T-helper 1 cell treated with Interleukin-12 subunit alpha and Interleukin-12 subunit beta and Interleukin-4 antibody, amounts not matched to agents 30 μg/mL and 1 μg/mL, for 36 hours (primary cell): ENCODE data around the gene TNFAIP3.
"Not testable (repeated sequence)": the region's sequence is repeated elsewhere in the genome, so short reads cannot be mapped to it uniquely, and the experiment has no call there.

ENCODE experiments used
- H3K27ac Mint-ChIP-seq: one replicate; pipeline ENCODE4 v1.8.0; 2021; ENCODE audit warnings: mild to moderate bottlenecking, mixed read lengths
- H3K27me3 Mint-ChIP-seq: one replicate; pipeline ENCODE4 v1.8.0; 2021; ENCODE audit warnings: low read depth, mixed read lengths
- H3K36me3 Mint-ChIP-seq: one replicate; pipeline ENCODE4 v1.8.0; 2021; ENCODE audit warnings: low read depth, mixed read lengths
- H3K4me1 Mint-ChIP-seq: one replicate; pipeline ENCODE4 v1.8.0; 2021; ENCODE audit warnings: low read depth, mixed read lengths
- H3K4me3 Mint-ChIP-seq: one replicate; pipeline ENCODE4 v1.8.0; 2021; ENCODE audit warnings: mild to moderate bottlenecking, moderate library complexity, mixed read lengths
- H3K9me3 Mint-ChIP-seq: one replicate; pipeline ENCODE4 v1.8.0; 2021; ENCODE audit warnings: mixed read lengths

Gene TNFAIP3

DNA sequence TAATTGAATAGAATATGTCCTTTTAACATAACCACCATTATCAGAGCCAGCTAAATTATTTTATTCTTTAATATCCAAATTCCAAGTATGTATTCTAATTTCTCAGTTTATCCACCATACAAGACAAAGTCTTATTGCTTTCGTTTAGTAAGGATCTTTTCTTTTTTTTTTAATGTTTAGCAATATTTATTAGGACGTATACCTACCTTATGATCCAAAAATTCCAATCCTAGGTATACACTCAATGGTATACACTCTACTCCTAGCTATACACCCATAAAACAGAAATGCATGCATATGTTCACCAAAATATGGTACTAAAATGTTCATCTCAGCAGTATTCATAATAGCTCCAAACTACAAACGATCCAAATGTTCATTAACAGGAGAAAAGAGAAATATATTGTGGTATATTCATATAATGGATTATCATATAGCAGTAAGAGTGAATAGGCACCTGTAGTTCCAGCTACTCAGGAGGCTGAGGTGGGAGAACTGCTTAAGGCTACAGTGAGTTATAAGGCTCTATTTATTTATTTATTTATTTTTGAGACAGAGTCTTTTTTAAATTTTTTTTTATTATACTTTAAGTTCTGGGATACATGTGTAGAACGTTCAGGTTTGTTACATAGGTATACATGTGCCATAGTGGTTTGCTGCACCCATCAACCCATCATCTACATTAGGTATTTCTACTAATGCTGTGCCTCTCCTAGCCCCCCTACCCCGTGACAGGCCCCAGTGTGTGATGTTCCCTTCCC, 17.3 kb downstream of the TNFAIP3 start:
- Mint-ChIP-seq H3K9me3 (peaks cover 26% of the 10 kb centered on the region), H3K27ac (peak overlapping the region; percentile 72), H3K27me3 (no peaks in the 10 kb centered on the region), H3K36me3 (peaks cover 72% of the 10 kb centered on the region), H3K4me1 (peaks cover 45% of the 10 kb centered on the region), H3K4me3 (no peak overlapping the region)

GRCh38 chr6:137884910-137885229, 17.8 kb downstream of the TNFAIP3 start:
- not testable (repeated sequence) for H3K4me3 Mint-ChIP-seq
- Mint-ChIP-seq H3K9me3 (peaks cover 30% of the 10 kb centered on the region), H3K27ac (peak overlapping the region; percentile 43)

DNA sequence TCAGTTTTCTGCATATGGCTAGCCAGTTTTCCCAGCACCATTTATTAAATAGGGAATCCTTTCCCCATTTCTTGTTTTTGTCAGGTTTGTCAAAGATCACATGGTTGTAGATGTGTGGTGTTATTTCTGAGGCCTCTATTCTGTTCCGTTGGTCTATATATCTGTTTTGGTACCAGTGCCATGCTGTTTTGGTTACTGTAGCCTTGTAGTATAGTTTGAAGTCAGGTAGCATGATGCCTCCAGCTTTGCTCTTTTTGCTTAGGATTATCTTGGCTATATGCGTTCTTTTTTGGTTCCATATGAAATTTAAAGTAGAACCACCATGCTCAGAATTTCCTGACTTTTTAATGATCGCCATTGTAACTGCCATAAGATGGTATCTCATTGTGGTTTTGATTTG, 19.2 kb downstream of the TNFAIP3 start:
- not testable (repeated sequence) for H3K27ac Mint-ChIP-seq, H3K4me3 Mint-ChIP-seq, H3K27me3 Mint-ChIP-seq
- peaks cover 31% of the 10 kb centered on the region for H3K4me1 Mint-ChIP-seq
- H3K9me3 Mint-ChIP-seq = peaks cover 33% of the 10 kb centered on the region
- H3K36me3 Mint-ChIP-seq = peaks cover 65% of the 10 kb centered on the region

More at GRCh38 chr6:137884910-137885229, 17.8 kb downstream of the TNFAIP3 start:
- H3K27me3 Mint-ChIP-seq = not testable (repeated sequence)
- peaks cover 41% of the 10 kb centered on the region for H3K4me1 Mint-ChIP-seq
- H3K36me3 Mint-ChIP-seq = peaks cover 72% of the 10 kb centered on the region

- H3K36me3 Mint-ChIP-seq = peaks cover 36% of the 10 kb centered on the region
Measured at GRCh38 chr6:137890983-137891537, 24.0 kb downstream of the TNFAIP3 start.

GRCh38 chr6:137892271-137892708, 25.2 kb downstream of the TNFAIP3 start:
- H3K36me3 Mint-ChIP-seq = peaks cover 24% of the 10 kb centered on the region
- H3K4me3 Mint-ChIP-seq = no peak overlapping the region
- no peaks in the 10 kb centered on the region for H3K27me3 Mint-ChIP-seq
- H3K9me3 Mint-ChIP-seq = peaks cover 21% of the 10 kb centered on the region
- H3K4me1 Mint-ChIP-seq = peaks cover 4% of the 10 kb centered on the region
- no peak overlapping the region for H3K27ac Mint-ChIP-seq

More at GRCh38 chr6:137890983-137891537, 24.0 kb downstream of the TNFAIP3 start:
- H3K27me3 Mint-ChIP-seq = no peaks in the 10 kb centered on the region
- peaks cover 4% of the 10 kb centered on the region for H3K4me1 Mint-ChIP-seq
- no peak overlapping the region for H3K4me3 Mint-ChIP-seq
- H3K27ac Mint-ChIP-seq = no peak overlapping the region
- peaks cover 33% of the 10 kb centered on the region for H3K9me3 Mint-ChIP-seq

GRCh38 chr6:137893181-137893580, 26.1 kb downstream of the TNFAIP3 start:
- Mint-ChIP-seq H3K27me3 (no peaks in the 10 kb centered on the region), H3K36me3 (peaks cover 19% of the 10 kb centered on the region), H3K4me3 (no peak overlapping the region), H3K9me3 (peaks cover 17% of the 10 kb centered on the region), H3K27ac (no peak overlapping the region), H3K4me1 (peaks cover 4% of the 10 kb centered on the region)

DNA sequence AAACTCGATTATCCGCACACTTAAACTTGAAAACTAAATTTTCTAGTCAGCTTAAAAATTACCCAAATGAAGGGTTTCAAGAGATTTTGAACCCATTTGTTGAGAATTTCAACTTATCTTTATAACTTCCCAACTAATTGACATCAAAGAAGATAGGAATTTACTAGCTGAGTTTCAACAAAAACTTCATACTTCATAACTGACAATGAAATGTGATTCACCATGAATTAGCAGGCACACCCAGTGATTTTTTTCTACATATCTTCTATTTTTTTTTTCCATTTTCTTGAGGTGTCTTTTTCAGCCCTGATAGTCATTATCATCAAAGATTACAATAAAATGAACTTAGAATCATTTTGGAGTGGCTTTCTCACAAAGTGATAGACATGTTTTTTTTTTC, 26.7 kb downstream of the TNFAIP3 start:
- Mint-ChIP-seq H3K27ac (no peak overlapping the region), H3K9me3 (peaks cover 11% of the 10 kb centered on the region), H3K27me3 (no peaks in the 10 kb centered on the region), H3K36me3 (peaks cover 14% of the 10 kb centered on the region), H3K4me1 (peaks cover 2% of the 10 kb centered on the region), H3K4me3 (no peak overlapping the region)

DNA sequence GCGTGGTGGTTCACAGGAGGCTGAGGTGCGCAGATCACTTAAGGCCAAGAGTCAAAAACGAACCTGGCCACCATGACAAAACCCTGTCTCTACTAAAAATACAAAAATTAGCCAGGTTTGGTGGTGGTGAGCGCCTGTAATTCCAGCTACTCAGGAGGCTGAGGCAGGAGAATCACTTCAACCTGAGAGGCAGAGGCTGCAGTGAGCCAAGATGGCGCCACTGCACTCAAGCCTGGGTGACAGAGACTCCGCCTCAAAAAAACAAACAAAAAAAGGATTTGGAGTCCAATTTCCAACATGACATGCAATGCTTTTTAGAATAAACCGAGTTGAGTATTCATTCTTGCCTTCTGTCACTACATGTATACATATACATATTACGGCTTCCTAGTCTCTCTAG, 27.3 kb downstream of the TNFAIP3 start:
- not testable (repeated sequence) for H3K4me3 Mint-ChIP-seq, H3K9me3 Mint-ChIP-seq, H3K27me3 Mint-ChIP-seq, H3K36me3 Mint-ChIP-seq, H3K27ac Mint-ChIP-seq, H3K4me1 Mint-ChIP-seq

- H3K36me3 Mint-ChIP-seq = peaks cover 7% of the 10 kb centered on the region
- no peak overlapping the region for H3K4me3 Mint-ChIP-seq
- H3K4me1 Mint-ChIP-seq = peaks cover 2% of the 10 kb centered on the region
- no peak overlapping the region for H3K27ac Mint-ChIP-seq
- H3K9me3 Mint-ChIP-seq = peaks cover 3% of the 10 kb centered on the region
- H3K27me3 Mint-ChIP-seq = no peaks in the 10 kb centered on the region
Measured at GRCh38 chr6:137894779-137895385, 27.8 kb downstream of the TNFAIP3 start.

GRCh38 chr6:137896647-137897046, 29.6 kb downstream of the TNFAIP3 start:
- no peaks in the 10 kb centered on the region for H3K9me3 Mint-ChIP-seq

GRCh38 chr6:137900815-137901214, 33.8 kb downstream of the TNFAIP3 start:
- Mint-ChIP-seq H3K27me3 (no peaks in the 10 kb centered on the region), H3K9me3 (no peaks in the 10 kb centered on the region), H3K4me1 (peaks cover 27% of the 10 kb centered on the region), H3K36me3 (no peaks in the 10 kb centered on the region), H3K4me3 (no peak overlapping the region), H3K27ac (no peak overlapping the region)

More at GRCh38 chr6:137896647-137897046, 29.6 kb downstream of the TNFAIP3 start:
- Mint-ChIP-seq H3K36me3 (peaks cover 2% of the 10 kb centered on the region), H3K27ac (no peak overlapping the region), H3K4me1 (peaks cover 2% of the 10 kb centered on the region), H3K4me3 (no peak overlapping the region), H3K27me3 (no peaks in the 10 kb centered on the region)

- Mint-ChIP-seq H3K36me3 (no peaks in the 10 kb centered on the region), H3K9me3 (no peaks in the 10 kb centered on the region), H3K27me3 (no peaks in the 10 kb centered on the region), H3K4me1 (peaks cover 33% of the 10 kb centered on the region), H3K27ac (no peak overlapping the region), H3K4me3 (no peak overlapping the region)
Measured at GRCh38 chr6:137901454-137901853, 34.4 kb downstream of the TNFAIP3 start.

DNA sequence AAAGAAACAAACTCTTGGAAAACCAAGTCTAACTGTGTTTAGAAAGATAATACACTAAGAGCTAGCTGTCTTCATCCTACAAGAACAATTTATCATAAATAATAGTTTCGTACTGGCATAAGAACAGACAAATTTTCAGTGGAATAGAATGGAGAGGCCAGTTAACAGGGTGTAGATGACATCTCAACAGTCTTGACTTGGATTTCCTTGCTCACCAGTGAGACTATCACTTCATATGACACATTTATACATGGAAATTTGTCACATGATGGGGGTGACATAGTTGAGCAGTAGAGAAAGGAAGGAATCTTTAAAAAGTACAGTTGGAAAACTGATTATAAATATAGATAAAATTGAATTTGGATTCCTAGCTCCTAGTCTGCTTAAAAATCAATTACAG, 35.6 kb downstream of the TNFAIP3 start:
- Mint-ChIP-seq H3K27me3 (no peaks in the 10 kb centered on the region), H3K4me1 (peaks cover 42% of the 10 kb centered on the region), H3K9me3 (no peaks in the 10 kb centered on the region), H3K27ac (no peak overlapping the region), H3K4me3 (no peak overlapping the region), H3K36me3 (no peaks in the 10 kb centered on the region)

- Mint-ChIP-seq H3K9me3 (no peaks in the 10 kb centered on the region), H3K4me3 (no peak overlapping the region), H3K27ac (peak overlapping the region; percentile 80), H3K4me1 (peaks cover 44% of the 10 kb centered on the region), H3K27me3 (no peaks in the 10 kb centered on the region), H3K36me3 (no peaks in the 10 kb centered on the region)
Measured at GRCh38 chr6:137903274-137903932, 36.3 kb downstream of the TNFAIP3 start.
